ENCODE measurements around the gene RNASEL. TPM values are rescaled to one million over a fixed set of nuclear protein-coding genes. Genes with fewer than 3 reads are reported as not detected.

Gene RNASEL
- total and polyA plus RNA-seq, 9 of the 15 experiments (the other 6 are each of a cell fraction or from before 2014, with no cell fraction given), result 4.3 to 11.1 (median 7.2) TPM

DNA sequence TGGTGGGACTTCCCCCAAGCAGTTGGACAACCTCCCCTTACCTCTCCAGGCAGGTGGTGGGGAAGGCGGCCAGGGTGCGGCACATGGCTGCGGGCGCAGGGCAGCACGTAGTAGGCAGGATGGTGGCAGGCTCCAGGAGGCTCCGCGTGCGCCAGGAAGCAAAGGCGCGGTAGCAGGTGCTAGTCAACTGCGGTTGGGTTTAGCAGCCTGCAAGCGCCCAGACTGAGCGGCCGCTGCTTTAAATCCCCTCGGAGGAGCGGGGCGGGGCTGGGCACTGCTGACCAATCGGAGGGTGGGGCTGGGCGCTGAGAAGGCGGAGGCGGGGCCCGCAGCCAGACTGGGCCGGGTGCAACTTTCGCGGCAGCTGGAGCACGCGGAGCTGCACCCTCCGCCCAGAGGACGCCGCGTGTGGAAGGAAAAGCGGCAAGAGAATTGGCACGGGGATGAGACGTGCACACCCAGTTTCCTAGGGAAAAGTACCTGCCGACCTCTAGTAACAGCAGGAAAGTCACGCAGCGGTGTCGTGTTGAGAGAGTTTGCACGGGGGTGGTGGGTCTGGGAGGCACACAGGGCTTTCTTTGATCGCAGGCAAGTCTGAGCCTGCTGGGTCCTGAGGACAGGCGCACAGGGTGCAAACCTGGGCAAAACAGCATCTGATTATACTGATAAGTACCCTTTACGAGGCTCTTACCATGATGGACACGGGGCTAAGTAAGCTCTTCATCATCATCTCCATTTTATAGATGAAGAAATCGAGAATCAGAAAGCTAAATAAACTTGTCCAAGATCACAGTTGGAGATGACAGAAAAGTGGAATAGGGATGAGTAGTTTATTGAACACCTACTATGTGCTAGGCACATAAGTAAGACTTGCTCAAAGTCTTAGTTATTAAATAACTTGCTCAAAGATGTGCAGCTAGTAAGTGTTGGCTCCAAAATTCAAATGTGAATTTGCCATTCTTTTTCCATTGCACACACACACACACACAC is 15.4 kb upstream of the RNASEL start, which contains the start of gene RGS16:
TSS of gene RGS16 (minus strand) at position 215 of the 990 bp plus-strand sequence. CDS start at position 85, 130 bp downstream.
- in situ Hi-C loops (cut with MboI), result no loop called here
- ChIA-PET CTCF (ENCODE audit: low intra/inter-chr PET ratio) (no interaction called here), POLR2A (interaction anchor here (0.6 to 1.3 kb wide), 5 partner anchors 10 to 455 kb away, joined by 3 to 4 read pairs (median 3); no protein-coding TSS in a partner anchor)
- no TSS peak for BruUV-seq (replicated peaks)
- H2AFZ ChIP-seq (ENCODE audit: low read depth, low read length), result peak within 1 kb of the TSS; percentile 94
- peaks cover 12 to 13% of the 10 kb centered on the region in 2 experiments; a peak in 4 of 5 replicates for H3K4me1 ChIP-seq (replicated peaks in 1 of 2; ENCODE audit: control insufficient read depth in 2 of 2, insufficient read depth in 2 of 2, low read length in 2 of 2)
- 4% methylated on average over 43 of the region's 44 CpGs for WGBS (ENCODE audit: insufficient coverage, low coverage, missing lambda C conversion rate)
- 0 out of 2 replicates have a peak within 1 kb of the TSS, but pooled peaks have one; percentile 15 for H3K4me3 ChIP-seq
- H3K27me3 ChIP-seq (ENCODE audit: control insufficient read depth in 2 of 2, insufficient read depth in 2 of 2, low read length in 2 of 2), result peaks cover 9 to 27% of the 10 kb centered on the region in 2 experiments; a peak in 4 of 5 replicates
- FAIRE-seq (peak; percentile 81), DNase-seq (ENCODE audit: extremely low read depth in 1 of 4, low spot score in 3 of 4) (peak; percentile 93 to 100 (median 100)), ATAC-seq (peak; percentile 99)
- H4K20me1 ChIP-seq (replicated peaks; ENCODE audit: control insufficient read depth, insufficient read depth, low read length), result no peaks in the 10 kb centered on the region
- no peaks in the 10 kb centered on the region for H3K9me1 ChIP-seq (ENCODE audit: control insufficient read depth, insufficient read depth, low read length)
- no peaks in the 10 kb centered on the region for H3K36me3 ChIP-seq (ENCODE audit: control insufficient read depth, insufficient read depth, low read length)
- intact Hi-C loops (cut with micrococcal nuclease), result no loop called here
- H3K9ac ChIP-seq (ENCODE audit: insufficient read depth in 1 of 2, low read depth in 2 of 2, low read length in 2 of 2), result peak within 1 kb of the TSS; percentile 10 to 66; a peak in 2 of 4 replicates
- H3K79me2 ChIP-seq (ENCODE audit: control insufficient read depth, insufficient read depth, low read length), result no peaks in the 10 kb centered on the region
- no peaks in the 10 kb centered on the region for H3K9me3 ChIP-seq (replicated peaks; ENCODE audit: control insufficient read depth, insufficient read depth, low read depth, low read length)
- no peak within 1 kb of the TSS for H3K27ac ChIP-seq (ENCODE audit: extremely low read depth, low read depth, low read length)
- peak within 1 kb of the TSS; percentile 77 for H3K4me2 ChIP-seq (ENCODE audit: insufficient read depth, low read length)
- TF ChIP-seq SMAD4 (CRISPR knock-in tag; conservative IDR thresholded peaks at IDR 0.05) (peak; percentile 32; the same call in 1 of the 2 replicates), ARHGAP35 (IDR thresholded peaks at IDR 0.05; ENCODE audit: partially characterized antibody) (peak; percentile 7), TFAM (CRISPR knock-in tag; conservative IDR thresholded peaks at IDR 0.05) (no peak), L3MBTL2 (IDR thresholded peaks at IDR 0.05) (peak; percentile 99), MYC (IDR thresholded peaks at IDR 0.05; ENCODE audit: low read depth, low read length) (peak; percentile 76), MYC (CRISPR knock-in tag; IDR thresholded peaks at IDR 0.05; ENCODE audit: borderline replicate concordance, low read depth) (no peak), SP1 (CRISPR knock-in tag; IDR thresholded peaks at IDR 0.05) (peak; percentile 58; the same call in 1 of the 2 replicates), SMARCA5 (IDR thresholded peaks at IDR 0.05) (no peak), NR4A1 (CRISPR knock-in tag; IDR thresholded peaks at IDR 0.05) (no peak), NR4A1 (tag; IDR thresholded peaks at IDR 0.05) (no peak), NRF1 (conservative IDR thresholded peaks at IDR 0.05 in 1 of 2, IDR thresholded peaks at IDR 0.05 in 1 of 2) (peak; percentile 53 to 55), CCNT2 (IDR thresholded peaks at IDR 0.05; ENCODE audit: borderline replicate concordance, extremely low read depth, insufficient read length, low read depth, low read length) (peak; percentile 23), NR2C2 (CRISPR knock-in tag; IDR thresholded peaks at IDR 0.05) (peak; percentile 50; the same call in 1 of the 2 replicates), NR2C2 (tag; IDR thresholded peaks at IDR 0.05) (peak; percentile 29; the same call in 1 of the 2 replicates)
- TF ChIP-seq, protein P1, sequence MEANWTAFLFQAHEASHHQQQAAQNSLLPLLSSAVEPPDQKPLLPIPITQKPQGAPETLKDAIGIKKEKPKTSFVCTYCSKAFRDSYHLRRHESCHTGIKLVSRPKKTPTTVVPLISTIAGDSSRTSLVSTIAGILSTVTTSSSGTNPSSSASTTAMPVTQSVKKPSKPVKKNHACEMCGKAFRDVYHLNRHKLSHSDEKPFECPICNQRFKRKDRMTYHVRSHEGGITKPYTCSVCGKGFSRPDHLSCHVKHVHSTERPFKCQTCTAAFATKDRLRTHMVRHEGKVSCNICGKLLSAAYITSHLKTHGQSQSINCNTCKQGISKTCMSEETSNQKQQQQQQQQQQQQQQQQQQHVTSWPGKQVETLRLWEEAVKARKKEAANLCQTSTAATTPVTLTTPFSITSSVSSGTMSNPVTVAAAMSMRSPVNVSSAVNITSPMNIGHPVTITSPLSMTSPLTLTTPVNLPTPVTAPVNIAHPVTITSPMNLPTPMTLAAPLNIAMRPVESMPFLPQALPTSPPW (CRISPR knock-in tag; IDR thresholded peaks at IDR 0.05), result peak; percentile 84
- TF ChIP-seq, protein P2, sequence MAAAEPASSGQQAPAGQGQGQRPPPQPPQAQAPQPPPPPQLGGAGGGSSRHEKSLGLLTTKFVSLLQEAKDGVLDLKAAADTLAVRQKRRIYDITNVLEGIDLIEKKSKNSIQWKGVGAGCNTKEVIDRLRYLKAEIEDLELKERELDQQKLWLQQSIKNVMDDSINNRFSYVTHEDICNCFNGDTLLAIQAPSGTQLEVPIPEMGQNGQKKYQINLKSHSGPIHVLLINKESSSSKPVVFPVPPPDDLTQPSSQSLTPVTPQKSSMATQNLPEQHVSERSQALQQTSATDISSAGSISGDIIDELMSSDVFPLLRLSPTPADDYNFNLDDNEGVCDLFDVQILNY (CRISPR knock-in tag; IDR thresholded peaks at IDR 0.05), result 0 out of 2 replicates have a peak, but pooled peaks have one; percentile 53
- TF ChIP-seq, protein P3, sequence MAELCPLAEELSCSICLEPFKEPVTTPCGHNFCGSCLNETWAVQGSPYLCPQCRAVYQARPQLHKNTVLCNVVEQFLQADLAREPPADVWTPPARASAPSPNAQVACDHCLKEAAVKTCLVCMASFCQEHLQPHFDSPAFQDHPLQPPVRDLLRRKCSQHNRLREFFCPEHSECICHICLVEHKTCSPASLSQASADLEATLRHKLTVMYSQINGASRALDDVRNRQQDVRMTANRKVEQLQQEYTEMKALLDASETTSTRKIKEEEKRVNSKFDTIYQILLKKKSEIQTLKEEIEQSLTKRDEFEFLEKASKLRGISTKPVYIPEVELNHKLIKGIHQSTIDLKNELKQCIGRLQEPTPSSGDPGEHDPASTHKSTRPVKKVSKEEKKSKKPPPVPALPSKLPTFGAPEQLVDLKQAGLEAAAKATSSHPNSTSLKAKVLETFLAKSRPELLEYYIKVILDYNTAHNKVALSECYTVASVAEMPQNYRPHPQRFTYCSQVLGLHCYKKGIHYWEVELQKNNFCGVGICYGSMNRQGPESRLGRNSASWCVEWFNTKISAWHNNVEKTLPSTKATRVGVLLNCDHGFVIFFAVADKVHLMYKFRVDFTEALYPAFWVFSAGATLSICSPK (IDR thresholded peaks at IDR 0.05; ENCODE audit: borderline replicate concordance), result no peak

Data from K562 (cell line).